Sigmoid colon (tissue), 3 donors: ENCODE data around the gene LEMD1.

Source experiments
- POLR2A ChIP-seq, 2 donors: fragments of 450-650 bp; IDR thresholded peaks; one replicate each; pipeline ENCODE4 v1.6.1; 2016; ENCODE audit warnings: antibody characterized with exemption in 2 of 2, mild to moderate bottlenecking in 2 of 2, moderate library complexity in 2 of 2
- TF ChIP-seq, protein P1 (sequence below), 4 experiments: fragments of 450-650 bp in 3 of 4; fragments of 200-600 bp in 1 of 4; IDR thresholded peaks; one replicate each; pipeline ENCODE4 v1.5.1; 2016 to 2019; ENCODE audit warnings: antibody characterized with exemption in 4 of 4, mild to moderate bottlenecking in 3 of 4, moderate library complexity in 2 of 4

DNA sequence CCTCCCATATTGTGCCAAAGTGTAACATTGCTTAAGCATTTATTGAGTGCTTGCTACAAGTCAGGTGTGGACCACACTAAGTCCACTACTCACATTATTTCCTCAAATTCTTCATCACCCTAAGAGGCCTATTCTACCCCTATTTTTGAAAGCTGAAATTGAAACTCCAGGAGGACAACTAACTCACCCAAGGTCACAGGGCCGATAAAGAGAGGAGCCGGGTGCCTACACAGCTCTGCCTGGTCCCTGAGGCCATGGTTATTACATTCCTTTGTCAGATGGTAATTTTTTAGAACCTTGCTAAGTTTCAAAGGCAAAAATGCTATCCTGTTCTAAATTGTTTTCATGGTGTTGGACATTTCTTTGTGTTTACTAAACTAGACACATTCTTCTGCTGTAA lies 41.0 kb downstream of the LEMD1 start:
- TF ChIP-seq, protein P1, sequence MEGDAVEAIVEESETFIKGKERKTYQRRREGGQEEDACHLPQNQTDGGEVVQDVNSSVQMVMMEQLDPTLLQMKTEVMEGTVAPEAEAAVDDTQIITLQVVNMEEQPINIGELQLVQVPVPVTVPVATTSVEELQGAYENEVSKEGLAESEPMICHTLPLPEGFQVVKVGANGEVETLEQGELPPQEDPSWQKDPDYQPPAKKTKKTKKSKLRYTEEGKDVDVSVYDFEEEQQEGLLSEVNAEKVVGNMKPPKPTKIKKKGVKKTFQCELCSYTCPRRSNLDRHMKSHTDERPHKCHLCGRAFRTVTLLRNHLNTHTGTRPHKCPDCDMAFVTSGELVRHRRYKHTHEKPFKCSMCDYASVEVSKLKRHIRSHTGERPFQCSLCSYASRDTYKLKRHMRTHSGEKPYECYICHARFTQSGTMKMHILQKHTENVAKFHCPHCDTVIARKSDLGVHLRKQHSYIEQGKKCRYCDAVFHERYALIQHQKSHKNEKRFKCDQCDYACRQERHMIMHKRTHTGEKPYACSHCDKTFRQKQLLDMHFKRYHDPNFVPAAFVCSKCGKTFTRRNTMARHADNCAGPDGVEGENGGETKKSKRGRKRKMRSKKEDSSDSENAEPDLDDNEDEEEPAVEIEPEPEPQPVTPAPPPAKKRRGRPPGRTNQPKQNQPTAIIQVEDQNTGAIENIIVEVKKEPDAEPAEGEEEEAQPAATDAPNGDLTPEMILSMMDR (IDR thresholded peaks at IDR 0.05) = no peak
- TF ChIP-seq POLR2A (IDR thresholded peaks at IDR 0.05) = no peak
